Hematopoietic multipotent progenitor cell (in vitro differentiated cells): ENCODE results near the gene ZDHHC14. TPM values are rescaled to one million over a fixed set of nuclear protein-coding genes. Genes with fewer than 3 reads are reported as not detected.
"Not testable (repeated sequence)": the region's sequence is repeated elsewhere in the genome, so short reads cannot be mapped to it uniquely, and the experiment has no call there.

Experiments
- DNase-seq, 3 donors: peaks; one replicate each; pipeline ENCODE4 v3.0.0-alpha.2; 2011 to 2015; ENCODE audit warnings: low read depth in 2 of 3, low spot score in 2 of 3
- total RNA-seq: library from RNA; depleted of rRNA; stranded (reverse); fragments of >200 nt; gene quantifications from one replicate; pipeline ENCODE4 v1.2.3, GENCODE V29; 2012

Gene ZDHHC14
- total RNA-seq, 1 donor, result 5.9 TPM

DNA sequence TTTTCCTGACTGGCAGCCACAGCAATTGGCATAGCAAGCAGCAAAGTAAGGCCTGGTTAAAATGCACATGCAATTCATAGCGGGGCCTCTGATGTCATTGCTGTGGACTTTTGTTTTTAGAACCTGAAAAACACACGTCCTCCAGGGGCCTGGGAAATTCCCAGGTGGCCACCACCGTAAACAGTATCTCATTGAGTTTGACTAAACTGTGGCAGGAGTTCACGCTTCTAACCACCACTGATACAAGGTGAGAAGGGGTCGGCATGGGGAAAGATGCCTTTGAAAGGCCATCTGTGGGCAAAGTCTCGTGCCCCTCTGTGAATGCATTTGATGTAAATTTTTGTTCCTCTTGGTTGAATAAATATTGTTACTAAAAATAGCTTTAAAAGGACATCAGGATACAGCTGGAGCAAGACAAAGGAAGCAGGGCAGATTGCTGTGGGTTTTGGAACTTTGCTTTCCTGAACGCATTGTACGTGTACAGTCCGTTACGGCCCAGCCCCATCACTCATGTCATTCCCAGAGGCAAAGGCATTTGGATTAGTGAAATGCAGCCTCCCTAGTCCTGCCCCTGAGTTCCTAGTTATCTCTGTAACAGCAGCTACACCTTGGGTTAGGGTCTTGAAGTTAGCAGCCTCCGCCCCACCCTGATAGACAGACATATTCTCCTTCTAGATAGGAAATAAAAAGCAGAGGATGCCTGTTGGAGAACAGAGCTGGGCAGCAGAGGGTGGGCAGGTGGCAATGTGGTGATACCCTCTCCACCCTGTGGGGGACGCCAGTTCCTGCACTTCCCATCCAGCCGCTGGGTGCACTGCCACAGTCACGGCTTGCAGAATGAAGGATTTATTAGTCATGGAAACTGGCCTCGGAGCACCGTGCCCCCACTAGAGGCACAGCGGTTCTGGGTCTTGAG lies 80.3 kb downstream of the ZDHHC14 start:
- DNase-seq, result peak in 2 of 3 donors; percentile 82 to 89

DNA sequence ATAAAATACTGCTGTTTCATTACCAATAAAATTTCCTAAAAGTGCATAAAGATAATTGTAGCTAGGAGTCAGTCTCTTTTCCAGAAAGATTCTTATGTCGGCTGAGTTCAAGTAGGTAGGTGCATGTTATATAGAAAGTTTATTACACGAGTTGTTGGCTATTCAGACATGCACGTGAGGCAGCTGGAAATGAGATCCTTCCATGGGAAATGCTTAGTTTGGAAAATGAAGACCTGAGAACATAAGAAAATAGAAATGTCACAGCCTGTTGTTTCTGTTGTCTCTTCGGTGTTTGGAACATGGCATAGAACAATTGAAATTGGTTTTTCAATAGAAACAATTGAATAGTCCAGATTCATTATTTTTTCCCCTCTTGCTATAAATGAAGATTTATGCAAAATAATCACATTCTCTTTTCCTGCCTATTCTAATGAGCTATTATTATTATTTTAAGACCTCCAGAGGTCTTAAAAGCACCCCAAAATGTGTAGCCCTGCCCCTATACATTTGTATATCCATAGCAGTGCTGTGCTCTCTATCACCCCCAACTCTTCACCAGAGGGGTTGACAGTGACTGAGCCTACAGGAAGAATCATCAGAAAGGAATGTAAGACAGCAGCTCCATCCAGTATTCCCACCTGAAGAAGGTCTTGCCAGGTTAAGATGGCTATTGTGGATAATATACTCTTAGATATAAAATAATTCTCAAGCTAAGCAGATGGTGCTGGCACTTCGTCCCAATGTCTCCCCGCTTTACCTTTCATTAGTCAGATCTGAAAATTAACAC lies 82.2 kb downstream of the ZDHHC14 start:
- DNase-seq, result no peak

DNA sequence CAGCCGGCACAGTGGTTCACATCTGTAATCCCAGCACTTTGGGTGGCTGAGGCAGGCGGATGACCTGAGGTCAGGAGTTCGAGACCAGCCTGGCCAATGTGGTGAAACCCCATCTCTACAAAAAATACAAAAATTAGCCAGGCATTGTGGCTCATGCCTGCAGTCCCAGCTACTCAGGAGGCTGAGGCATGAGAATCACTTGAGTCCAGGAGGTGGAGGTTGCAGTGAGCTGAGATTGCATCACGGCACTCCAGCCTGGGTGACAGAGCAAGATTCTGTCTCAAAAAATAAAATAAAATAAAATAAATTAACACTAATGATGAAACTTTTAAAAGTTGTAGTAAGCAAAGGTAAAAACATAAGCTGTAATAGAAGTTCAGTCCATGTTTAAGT lies 82.7 kb downstream of the ZDHHC14 start:
- not testable (repeated sequence) for DNase-seq

DNA sequence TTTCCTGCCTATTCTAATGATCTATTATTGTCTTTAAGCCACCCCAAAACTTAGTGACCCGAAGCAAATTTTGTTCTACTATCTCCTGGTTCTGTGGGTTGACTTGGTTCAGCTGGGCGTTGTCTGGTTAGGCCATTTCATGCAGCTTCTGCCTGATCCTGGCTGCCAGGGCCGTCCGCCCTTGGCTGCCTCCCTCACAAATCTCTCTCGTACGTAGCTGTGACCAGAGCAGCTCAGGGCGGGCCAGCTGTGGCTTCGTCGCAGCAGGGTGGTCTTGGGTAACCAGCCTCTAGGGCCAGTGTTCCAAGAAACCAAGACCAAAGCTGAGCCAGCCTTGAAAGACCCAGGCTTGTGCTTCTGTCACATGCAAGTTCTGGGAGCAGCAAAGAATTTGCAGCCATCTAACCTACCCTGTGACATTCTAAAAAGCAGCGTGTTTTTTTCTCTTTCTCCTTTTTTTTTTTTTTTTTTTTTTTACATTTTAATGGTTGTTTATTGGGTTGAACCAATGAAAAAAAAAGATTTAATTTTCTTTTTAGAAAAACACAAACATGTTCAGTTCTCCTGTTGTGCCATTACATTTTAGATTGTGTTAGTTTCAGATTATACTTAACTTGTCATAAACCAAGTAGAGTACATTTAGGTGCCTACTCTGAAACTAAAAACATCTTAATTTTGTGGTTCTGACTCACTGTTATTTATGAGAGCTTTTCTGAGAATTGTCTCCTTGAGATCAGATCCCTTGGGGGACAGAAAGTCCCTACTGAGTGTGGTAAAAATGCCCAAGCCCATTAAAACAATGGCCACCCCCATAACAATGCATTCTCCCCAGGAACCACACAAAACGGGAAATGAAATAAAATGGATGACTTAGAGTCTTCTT lies 83.9 kb downstream of the ZDHHC14 start:
- no peak for DNase-seq

DNA sequence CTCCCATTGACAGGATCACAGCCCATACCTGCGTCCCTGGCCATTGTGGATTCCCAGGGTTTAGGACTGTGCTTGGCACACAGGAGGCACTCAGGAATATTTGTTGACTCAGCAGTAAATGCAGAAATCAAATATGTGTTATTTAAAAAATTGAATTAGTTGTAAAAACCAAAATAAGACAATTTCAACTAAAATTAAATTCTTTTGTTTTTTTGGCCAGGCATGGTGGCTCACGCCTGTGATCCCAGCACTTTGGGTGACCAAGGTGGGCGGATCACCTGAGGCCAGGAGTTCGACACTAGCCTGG lies 85.3 kb downstream of the ZDHHC14 start:
- no peak for DNase-seq

DNA sequence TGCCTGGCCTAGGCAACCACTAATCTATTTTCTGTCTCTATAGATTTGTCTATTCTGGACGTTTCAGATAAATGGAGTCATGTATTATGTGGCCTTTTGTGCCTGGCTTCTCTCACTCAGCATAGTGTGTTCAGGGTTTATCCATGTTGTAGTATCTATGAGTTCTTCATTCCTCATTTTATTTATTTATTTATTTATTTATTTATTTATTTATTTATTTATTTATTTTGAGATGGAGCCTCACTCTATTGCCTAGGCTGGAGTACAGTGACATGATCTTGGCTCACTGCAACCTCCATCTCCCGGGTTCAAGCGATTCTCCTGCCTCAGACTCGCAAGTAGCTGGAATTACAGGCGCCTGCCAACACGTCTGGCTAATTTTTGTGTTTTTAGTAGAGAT lies 86.3 kb downstream of the ZDHHC14 start:
- DNase-seq, result not testable (repeated sequence)

DNA sequence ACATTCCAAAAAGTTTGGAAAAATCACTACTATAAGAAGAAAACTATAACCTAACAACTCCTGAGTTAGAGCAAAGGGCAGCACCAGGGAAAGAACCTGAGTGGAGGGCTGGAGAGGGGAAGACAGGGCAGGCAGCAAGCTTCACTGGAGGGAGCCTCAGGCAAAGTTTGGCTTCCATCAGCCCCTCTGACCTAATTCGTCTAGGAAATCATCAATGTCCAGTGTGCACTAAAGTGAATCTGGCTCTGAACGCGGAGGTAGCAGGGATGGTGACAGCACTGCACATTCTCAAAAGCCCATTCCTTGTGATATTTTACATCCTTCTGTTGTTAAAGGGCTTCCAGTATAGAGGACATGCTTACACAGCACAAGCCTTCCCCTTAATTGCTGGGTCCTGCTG lies 87.1 kb downstream of the ZDHHC14 start:
- no peak for DNase-seq

DNA sequence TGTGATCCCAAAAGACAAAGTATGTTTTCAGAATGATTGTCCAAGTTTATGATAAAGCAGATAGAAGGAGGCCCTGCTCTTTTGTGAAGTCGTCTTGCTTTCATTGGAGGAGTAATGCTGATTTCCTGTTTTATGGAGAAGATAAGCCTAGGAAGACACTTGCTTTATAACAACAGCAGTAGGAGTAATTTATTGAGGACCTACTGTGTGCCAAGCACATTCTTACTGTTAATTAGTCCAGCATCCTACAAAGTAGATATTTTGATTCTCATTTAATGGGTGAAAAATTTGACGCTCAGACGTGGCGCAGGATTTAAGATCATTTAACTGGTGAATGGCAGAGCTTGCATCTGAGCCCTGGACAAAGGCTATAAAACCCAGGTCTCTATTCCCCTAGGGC lies 87.6 kb downstream of the ZDHHC14 start:
- DNase-seq, result no peak

DNA sequence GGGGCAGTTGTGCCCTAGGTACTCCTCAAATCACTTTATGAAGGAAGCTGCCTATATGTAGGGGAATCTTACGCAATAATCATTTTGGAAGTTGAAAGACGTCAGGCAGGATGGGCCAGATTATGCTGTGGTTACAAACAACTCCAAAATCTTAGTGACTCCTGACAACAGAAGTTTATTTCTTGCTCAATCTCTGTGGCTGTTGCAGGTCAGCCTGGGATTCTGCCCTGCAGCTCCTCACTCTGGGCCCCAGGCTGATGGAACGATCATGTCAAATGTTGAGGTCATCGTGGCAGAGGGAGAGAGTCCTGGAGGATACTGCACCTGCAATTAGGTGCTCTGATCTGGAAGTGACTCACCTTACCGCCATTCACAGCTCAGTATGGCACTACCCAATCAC lies 88.4 kb downstream of the ZDHHC14 start:
- DNase-seq, result no peak

DNA sequence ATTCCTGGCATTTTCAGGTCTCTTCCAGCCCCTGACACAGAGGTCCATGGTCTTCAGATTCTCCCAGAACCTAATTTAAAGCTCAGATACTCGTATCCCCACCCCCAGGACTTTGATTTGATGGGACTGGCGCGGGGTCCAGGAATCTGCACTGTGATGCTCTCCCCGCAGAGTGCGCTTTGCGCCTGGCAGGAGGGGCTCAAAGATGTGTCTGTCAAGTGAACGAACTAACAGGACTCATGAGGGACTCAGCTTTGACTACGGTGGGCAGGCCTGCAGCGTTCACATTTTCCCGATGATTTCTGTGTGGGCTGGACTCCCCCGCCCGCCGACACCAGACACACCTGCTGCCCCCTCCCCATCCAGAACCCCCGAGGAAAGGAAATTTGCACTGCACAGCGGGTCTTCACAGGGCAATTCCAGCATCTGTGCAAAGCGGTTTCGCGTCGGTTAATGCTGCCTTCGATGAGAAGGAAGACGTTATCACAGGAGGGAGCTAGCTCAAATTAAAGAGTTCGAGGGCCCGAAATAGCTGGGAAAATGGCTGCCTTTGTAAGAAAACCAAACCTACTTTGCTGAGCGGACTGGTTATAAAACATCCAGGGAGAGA lies 90.2 kb downstream of the ZDHHC14 start:
- no peak for DNase-seq

DNA sequence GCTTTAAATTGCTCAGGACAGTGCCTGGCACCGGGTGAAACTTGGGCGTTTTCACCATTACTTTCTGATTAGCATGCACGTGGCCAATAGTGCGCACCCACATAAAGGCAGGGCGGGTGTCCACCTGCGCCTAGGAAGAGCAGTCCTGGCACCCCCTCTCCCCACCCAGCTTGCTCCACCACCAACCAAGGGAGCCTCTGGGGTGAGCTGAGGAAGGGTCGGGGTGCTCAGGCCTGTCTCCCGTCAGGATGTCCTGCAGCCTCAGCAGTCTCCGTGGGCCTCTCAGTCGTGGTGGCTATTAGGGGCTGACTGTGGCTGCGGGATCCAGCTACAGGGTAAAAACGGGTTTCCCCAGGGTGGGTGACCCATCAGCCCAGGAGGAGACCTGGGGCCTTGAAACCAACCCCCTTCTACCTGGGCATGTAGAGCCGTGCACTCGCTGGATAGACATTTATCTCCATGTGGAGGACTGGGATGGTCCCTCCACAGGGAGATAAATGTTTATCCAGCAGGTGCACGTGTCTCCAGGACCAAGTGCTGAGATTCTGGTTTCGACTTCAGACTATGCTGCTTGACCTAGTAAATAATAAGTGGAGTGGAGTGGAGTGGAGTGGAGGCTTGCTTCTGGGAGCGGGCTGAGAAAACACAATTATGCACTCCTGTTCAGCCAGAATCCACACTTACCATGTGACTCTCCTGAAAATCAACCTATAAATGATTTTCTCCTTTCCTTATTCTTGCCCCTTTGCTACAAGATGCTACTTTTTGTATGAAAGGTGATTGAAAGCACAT lies 91.1 kb downstream of the ZDHHC14 start:
- no peak for DNase-seq

DNA sequence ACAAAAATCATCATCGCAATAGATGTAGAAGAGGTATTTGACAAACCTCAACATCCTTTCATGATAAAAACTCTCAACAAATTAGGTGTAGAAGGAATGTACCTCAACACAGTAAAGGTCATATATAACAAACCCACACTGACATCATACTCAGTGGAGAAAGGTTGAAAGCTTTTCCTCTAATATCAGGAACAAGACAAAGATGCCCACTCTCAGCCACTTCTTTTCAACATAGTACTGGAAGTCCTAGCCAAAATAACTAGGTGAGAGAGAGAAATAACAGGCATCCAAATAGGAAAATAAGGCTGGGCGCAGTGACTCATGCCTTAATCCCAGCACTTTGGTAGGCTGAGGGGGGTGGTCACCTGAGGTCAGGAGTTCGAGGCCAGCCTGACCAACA lies 95.8 kb downstream of the ZDHHC14 start:
- no peak for DNase-seq

DNA sequence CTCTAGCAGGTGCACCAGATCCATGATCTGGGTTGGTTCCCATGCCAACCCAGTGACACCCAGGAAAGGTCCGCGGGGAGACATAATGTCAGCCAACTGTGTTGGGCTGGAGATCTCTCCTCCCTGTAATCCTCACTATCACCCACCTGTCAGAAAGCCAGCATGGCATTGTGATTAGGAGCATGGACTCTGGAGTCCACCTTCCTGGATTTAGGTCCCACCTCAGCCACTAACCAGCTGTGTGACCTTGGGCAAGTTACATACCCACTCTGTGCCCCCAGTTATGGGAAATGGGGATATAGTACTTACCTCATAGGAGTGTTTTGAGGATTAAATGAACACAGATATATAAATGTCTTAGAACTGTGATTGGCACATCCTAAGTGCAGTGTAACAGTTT lies 97.9 kb downstream of the ZDHHC14 start:
- no peak for DNase-seq

DNA sequence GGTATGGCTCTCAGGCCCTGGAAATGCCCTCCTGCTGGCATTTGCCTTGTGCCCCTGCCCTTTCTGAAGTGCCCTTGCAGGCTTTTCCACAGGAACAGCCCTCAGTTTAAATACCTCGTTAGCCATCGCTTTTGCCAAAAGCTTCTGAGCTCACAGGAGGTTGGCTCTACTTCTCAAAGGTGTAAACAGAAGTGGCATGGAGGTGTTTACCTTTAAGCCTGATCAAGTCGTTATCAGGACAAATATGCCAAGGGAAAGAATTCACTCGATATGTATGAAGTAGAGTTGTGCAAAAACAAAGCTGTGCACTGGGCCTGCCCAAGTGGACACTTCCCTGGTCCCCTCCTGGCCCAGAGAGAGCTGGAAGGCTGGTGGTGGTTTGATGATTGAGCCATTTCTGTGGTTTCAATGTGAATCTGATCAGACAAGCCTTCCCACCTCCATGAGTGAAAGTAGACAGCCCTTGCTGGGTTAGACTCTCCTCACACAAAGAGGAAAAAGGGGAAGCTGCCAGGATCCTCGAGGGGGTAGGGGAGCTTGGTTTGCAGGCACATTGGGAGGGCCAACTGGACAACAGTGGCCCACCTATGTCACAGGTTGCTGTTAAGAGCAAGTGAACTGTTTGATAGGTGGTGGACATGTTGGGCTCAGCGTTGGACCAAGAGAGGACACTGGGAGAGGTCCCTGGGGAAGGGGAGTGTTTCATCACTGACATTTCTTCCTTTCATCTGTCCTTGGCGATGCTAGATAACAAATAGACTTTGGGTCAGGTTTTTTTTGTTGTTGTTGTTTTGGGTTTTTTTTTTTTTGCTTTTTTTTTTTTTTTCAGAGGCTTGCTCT lies 98.7 kb downstream of the ZDHHC14 start:
- DNase-seq, result no peak

DNA sequence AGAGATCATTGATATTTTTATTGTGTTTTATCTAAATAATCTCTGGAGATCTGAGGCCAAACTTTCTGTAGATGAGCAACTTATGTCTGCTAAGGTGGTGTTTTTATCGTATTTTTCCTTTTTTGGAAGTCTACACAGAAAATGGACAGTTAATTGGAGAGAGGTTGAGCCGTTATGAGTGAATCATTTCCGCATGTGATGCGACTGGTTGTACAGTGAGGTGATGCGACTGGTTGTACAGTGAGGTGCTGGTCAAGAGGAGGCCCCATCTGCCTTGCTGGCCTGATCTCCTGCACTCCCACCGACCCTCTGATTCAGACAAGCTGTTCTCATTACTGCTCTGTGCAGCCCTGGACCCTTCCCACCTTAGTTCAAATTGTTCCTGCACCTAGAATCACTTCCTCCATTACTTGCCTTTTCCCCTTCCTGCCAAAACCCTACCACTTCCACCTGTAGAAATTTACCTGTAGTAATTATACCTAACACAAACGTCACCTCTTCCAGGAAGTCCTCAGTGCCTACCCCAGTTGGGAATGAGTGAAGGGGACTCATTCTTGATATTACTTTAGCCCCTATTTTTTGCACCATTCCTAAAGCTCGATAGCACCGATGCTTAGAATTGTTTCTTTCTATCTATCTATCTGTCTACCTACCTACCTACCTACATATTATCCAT lies 100.3 kb downstream of the ZDHHC14 start:
- DNase-seq, result no peak

DNA sequence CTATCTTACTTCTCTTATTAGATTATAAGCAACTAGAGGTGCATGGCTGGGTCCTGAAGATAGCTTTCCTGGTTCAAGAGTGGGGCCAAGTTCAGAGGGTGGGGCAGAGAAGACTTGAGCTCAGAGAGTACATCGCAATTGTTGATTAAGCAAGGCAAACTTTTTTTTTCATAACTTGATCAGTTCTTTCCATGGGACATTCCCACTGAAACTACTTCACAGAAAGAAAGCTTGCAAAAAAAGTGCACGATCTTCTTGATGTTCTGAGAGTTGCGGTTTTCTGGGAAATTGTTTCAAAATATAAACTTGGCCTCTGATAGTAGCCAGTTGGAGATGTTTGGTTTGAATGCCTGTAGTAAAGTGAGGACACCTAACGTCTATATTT lies 100.9 kb downstream of the ZDHHC14 start:
- DNase-seq, result no peak

DNA sequence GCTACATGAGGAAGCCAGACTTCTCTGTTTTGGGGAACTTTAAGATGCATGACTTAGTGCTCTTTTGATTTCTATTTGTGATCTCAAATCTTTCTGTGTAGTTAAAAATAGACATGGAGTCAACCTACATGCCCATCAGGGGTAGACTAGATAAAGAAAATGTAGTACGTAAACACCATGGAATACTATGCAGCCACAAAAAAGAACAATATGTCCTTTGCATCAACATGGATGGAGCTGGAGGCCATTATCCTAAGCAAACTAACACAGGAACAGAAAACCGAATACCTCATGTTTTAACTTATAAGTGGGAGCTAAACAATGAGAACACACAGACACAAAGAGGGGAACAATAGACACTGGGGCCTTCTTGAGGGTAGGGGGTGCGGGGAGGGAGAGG lies 102.8 kb downstream of the ZDHHC14 start:
- no peak for DNase-seq

DNA sequence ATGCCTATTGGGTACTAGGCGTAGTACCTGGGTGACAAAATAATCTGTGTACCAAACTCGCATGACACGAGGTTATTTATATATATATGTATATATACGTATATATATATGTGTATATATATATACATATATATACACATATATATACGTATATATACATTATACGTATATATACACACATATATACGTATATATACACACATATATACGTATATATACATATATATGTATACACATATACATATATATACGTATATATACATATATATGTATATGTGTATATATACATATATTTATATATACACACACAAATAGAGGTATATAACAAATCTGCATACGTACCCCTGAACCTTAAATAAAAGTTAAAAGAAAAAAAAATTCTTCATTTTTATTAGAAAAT lies 103.2 kb downstream of the ZDHHC14 start:
- no peak for DNase-seq
